ENCODE measurements around the gene SPEM2.
"Not testable (repeated sequence)": the region's sequence is repeated elsewhere in the genome, so short reads cannot be mapped to it uniquely, and the experiment has no call there.

SPEM2 gene

GRCh38 chr17:7468290-7468689 is 42.9 kb downstream of the SPEM2 start:
- FAIRE-seq (no peak), DNase-seq (ENCODE audit: extremely low spot score, insufficient read length, low read depth) (no peak)

- DNase-seq (ENCODE audit: extremely low spot score, insufficient read length, low read depth), result no peak
- no peak for FAIRE-seq
These were observed 43.5 kb downstream of the SPEM2 start for GRCh38 chr17:7468804-7469389.

- not testable (repeated sequence) for FAIRE-seq; DNase-seq (ENCODE audit: extremely low spot score, insufficient read length, low read depth)
These were observed 44.4 kb downstream of the SPEM2 start for GRCh38 chr17:7469843-7470242.

DNA sequence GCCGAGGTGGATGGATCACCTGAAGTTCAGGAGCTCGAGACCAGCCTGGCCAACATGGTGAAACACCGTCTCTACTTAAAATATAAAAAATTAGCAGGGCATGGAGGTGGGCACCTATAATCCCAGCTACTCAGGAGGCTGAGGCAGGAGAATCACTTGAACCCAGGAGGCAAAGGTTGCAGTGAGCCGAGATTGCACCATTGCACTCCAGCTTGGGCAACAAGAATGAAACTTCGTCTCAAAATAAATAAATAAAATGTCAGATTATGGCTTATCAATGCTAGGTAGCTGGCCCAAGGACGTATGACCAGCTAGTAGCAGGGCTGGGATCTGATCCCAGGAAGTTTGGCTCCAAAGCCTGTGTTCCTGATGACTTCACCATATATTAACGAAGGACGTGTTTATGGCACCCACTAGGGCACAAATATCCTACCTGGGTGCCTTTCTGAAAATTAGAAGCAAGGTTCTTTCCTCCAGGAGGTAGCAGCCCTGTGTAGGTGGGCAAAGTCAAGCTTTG is 45.1 kb downstream of the SPEM2 start:
- not testable (repeated sequence) for DNase-seq (ENCODE audit: extremely low spot score, insufficient read length, low read depth); FAIRE-seq

DNA sequence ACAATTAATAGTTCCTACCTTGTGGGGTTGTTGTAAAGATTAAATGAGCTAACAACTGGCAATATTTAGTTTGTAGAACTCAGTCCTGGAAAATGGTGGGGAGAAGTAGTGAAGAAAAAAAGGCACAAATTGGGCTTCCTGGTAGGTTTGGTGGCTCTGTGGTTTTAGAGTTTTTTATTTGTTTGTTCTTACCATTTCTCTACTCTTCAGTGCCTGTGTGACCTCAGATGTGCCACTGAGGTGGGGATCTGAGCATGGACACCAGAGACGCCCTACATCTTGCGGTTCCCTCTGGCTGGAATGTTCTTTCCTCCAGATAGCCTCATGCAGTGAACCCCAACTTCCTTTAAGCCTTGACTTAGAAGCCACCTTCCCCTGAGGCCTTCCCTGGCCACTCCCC is 46.3 kb downstream of the SPEM2 start:
- DNase-seq (ENCODE audit: extremely low spot score, insufficient read length, low read depth), result no peak
- no peak for FAIRE-seq

DNA sequence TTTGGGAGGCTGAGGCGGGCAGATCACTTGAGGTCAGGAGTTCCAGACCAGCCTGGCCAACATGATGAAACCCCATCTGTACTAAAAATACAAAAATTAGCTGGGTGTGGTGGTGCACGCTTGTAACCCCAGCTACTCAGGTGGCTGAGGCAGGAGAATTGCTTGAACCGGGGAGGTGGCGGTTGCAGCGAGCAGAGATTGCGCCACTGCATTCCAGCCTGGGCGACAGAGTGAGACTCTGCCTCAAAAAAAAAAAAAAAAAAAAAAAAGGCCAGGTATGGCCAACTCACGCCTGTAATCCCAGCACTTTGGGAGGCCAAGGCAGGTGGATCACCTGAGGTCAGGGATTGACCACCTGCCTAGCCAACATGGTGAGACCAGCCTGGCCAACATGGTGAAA is 49.4 kb downstream of the SPEM2 start:
- not testable (repeated sequence) for FAIRE-seq; DNase-seq (ENCODE audit: extremely low spot score, insufficient read length, low read depth)

DNA sequence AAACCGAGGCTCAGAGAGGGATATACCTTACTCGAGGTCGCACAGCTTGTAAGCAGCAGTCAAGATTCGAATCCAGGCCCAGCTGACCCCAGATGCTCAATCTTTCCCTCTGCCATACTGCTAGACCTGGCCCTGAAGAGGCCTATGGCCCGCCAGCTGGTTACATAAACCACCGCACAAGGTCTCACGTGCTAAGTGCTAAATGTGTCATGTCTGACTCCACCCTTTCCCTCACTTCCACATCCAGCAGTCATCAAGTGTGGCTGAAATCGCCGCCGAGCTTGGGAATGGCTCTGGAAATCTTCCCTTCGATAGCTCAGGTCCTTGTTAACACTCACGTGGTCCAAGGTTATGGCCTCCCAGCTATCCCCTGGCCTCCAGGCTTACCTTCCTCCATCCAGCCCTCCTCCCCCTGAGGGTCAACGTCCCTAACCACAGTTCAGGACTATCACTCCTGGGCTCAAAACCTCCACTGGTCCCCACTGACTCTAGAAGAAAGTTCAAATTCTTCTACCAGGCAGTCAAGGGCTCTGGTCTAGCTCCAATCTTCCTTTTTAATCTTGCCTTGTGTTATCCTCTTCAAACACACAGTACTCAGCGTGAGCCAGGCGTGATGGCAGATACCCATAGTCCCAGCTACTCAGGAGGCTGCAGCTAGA is 50.5 kb downstream of the SPEM2 start:
- no peak for FAIRE-seq
- no peak for DNase-seq (ENCODE audit: extremely low spot score, insufficient read length, low read depth)

DNA sequence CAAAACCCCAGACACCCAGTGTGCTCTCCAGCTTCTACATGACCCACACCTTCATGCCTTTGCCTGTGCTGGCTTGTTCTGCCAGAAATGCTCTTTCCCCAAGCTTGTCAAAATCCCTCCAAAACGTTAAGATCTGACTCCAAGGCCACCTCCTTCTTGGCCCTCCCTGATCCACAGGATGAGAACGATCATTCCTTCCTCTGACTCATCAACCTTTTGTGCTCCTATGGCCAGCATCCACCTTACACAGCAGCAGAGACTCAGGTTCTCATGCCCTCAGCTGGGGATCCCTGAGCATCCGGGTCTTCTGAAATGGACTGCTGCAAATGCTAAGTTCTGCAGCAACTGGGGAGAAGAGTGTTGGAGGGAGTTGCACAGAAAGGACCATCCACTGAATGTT is 51.1 kb downstream of the SPEM2 start:
- FAIRE-seq, result no peak
- DNase-seq (ENCODE audit: extremely low spot score, insufficient read length, low read depth), result no peak

DNA sequence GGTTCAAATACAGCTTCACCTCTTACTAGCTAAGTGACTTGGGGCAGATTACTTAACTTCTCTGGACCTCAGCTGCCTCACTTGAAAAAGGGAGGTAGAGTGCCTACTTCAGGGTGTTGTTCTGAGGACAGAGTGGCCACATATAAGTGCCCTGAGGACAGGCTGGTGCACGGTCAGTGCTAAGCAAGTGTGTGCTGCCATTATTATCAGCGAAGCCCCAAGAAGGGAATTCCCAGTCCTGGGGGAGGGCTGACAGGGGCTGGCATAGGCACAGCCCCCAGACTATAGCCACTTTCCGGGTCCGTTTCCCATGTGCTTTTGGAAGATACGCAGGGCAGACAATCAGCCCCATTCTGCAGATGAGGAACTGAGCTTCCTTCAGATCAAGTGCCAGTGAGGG is 51.5 kb downstream of the SPEM2 start:
- FAIRE-seq (no peak), DNase-seq (ENCODE audit: extremely low spot score, insufficient read length, low read depth) (no peak)

All from GM18507 (cell line).